22Rv1 (cell line): ENCODE data around the gene KANK3.
A peak's percentile ranks its signal among the peaks of the same experiment; 100 is the strongest.

Experiments
- H3K27ac ChIP-seq: fragments of 450-650 bp; 2 replicates; pipeline ENCODE4 v1.5.1; 2017
- CTCF ChIP-seq: fragments of 450-650 bp; IDR thresholded peaks from 2 replicates; pipeline ENCODE4 v1.5.1; 2017; ENCODE audit warnings: mild to moderate bottlenecking
- ZFX ChIP-seq: fragments of 450-650 bp; IDR thresholded peaks from 2 replicates; pipeline ENCODE4 v1.6.1; 2017; ENCODE audit warnings: antibody characterized with exemption, borderline replicate concordance

Gene KANK3

GRCh38 chr19:8336660-8337059, 6.4 kb downstream of the KANK3 start:
- peak overlapping the region; percentile 90 for H3K27ac ChIP-seq
- TF ChIP-seq ZFX (no peak), CTCF (no peak)

GRCh38 chr19:8336072-8336569, 6.9 kb downstream of the KANK3 start:
- TF ChIP-seq ZFX: no peak
- no peak for TF ChIP-seq CTCF
- peak overlapping the region; percentile 90 for H3K27ac ChIP-seq

- TF ChIP-seq CTCF (peak; percentile 70), ZFX (no peak)
- H3K27ac ChIP-seq: peak overlapping the region; percentile 90
Measured at GRCh38 chr19:8335343-8336071, 7.6 kb downstream of the KANK3 start.

- TF ChIP-seq ZFX (no peak), CTCF (0 out of 2 replicates have a peak, but pooled peaks have one; percentile 5)
- H3K27ac ChIP-seq: peak overlapping the region; percentile 90
Measured at GRCh38 chr19:8334458-8335342, 8.4 kb downstream of the KANK3 start.

- TF ChIP-seq ZFX: no peak
- TF ChIP-seq CTCF: no peak
- H3K27ac ChIP-seq: no peak overlapping the region
Measured at GRCh38 chr19:8333767-8334457, 9.2 kb downstream of the KANK3 start.

- TF ChIP-seq CTCF (no peak), ZFX (no peak)
- H3K27ac ChIP-seq: no peak overlapping the region
Measured at GRCh38 chr19:8332976-8333766, 9.9 kb downstream of the KANK3 start.
